ENCODE results near the gene ANXA11. TPM values are rescaled to one million over a fixed set of nuclear protein-coding genes. Genes with fewer than 3 reads are reported as not detected.
"Not testable (repeated sequence)": the region's sequence is repeated elsewhere in the genome, so short reads cannot be mapped to it uniquely, and the experiment has no call there.

The ANXA11 gene
- total RNA-seq, 1 experiment from 2014 or later, result 102 TPM

DNA sequence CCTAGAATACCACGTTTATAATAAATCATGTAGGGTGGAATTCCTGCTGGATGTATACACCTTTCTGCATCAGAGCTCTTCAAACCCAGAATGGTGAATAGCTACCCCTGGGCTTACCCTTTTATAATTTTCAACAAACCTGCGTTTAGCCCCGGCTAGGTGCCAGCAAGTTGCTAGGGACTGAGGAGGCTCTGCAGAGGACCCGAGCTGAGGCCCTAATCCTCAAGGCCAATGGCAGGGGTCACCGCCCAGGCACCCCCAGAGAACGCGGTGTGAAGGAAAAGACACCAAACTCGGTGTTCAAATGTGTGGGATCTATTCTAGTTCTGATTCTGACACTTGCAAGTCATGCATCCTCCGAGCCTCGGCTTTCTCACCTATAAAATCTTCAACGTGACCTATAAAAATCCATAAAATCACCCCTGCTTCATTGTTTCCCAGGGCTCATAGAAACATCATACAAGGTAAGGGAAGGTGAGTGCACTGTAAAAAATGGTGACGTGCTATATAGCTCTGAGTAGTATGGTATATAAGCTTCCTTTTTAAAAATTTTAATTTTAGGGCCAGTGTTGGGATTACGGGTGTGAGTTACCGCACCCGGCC is 2.5 kb upstream of the ANXA11 start:
- DNase-seq (ENCODE audit: low read depth), result no peak

DNA sequence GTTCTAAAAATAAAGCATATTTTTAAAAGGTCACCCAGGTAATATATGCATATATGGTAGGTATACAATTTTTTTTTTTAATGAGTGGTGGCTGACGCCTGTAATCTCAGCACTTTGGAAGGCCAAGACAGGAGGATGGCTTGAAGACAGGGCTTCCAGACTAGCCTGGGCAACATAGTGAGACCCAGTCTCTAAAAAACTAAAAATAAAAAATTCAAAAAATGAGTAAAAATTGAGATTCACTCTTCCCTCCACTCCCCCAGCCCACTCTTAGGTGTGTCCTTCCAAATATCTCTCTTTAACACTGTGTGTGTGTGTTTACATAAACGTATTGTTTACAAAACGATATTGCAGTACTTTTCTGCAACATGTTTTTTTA is 929 bp upstream of the ANXA11 start:
- no peak for DNase-seq (ENCODE audit: low read depth)

GRCh38 chr10:80204677-80205476 is 460 bp downstream of the ANXA11 start:
- peak; percentile 32 for DNase-seq (ENCODE audit: low read depth)

DNA sequence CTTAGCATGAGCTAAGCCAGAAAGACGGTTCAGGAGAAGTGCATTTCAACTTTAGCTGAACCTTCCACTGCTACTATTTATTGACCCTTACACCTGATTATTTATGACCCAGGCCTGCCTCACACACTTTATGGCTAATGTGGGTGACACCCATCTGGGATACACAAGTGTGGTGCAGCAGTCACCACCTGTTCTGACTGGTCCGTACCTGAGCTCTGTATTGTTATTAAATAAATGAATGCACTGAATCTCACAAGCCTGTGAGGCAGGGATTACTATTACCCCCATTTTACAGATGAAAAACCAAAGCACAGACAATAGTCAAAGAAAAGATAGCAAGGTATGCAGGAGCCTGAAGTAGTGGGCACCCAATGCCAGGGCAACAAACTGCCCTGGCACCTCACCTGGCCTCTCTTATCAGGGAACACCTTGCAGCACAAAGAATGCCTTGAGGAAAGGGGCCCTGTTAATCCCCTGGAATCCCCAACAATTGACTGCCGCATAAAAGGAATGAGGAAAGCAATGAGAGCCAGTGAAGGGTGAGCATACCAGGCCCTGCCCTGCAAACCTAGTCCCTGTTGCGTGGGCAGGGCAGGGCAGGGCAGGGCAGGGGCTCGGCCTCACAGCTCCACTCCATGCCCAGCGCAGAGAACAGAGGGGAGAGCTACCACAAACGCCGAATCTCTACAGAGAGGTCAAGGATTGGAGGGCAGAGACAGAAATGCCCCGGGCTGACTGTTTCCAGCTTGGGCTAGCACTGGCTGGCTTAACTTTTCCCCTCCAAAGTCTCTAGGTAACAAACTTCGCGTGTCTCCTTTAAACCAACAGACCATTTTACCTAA is 1.3 kb downstream of the ANXA11 start:
- peak; percentile 17 for DNase-seq (ENCODE audit: low read depth)

DNA sequence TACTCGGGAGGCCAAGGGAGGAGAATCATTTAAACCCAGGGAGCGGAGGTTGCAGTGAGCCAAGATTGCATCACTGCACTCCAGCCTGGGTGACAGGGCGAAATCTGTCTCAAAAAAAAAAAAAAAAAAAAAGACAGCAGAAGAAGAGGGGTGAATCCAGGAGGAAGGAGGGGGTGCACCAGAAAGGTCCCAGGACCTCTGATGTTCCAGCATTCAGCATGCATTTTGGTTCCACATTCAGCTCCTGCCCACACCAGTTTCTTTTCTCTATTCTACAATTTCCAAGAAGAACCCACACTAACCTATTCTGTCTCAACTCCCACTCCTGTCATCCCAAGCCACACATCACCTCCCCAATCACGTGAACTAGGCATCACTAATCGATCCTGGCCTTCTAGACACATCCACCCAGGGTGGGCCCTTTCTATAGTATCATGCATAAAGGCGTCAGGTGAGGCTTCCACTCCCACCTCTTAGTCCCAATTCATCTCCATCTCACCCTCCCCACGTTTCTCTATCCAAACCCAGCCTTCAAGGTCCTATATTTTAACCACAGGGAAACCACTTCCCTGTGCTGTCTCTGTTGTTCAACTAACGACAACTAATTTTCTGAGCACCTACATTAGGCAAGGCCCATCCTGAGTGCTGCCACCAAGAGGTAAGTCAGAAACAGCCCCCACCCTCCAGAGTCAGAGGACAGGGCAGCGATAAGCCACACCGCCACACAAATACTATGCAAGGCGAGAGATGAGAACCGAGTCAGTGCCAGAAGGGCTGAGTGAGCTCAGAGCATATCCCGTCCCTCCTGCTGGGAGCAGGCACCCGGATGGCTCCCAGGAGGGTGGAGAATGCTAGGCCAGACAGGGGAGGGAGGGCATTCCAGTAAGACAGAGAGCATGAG is 2.2 kb downstream of the ANXA11 start:
- DNase-seq (ENCODE audit: low read depth), result peak; percentile 81

- not testable (repeated sequence) for DNase-seq (ENCODE audit: low read depth)
These were observed 2.8 kb downstream of the ANXA11 start for GRCh38 chr10:80202530-80202929.

- DNase-seq (ENCODE audit: low read depth), result no peak
These were observed 3.7 kb downstream of the ANXA11 start for GRCh38 chr10:80201608-80202141.

DNA sequence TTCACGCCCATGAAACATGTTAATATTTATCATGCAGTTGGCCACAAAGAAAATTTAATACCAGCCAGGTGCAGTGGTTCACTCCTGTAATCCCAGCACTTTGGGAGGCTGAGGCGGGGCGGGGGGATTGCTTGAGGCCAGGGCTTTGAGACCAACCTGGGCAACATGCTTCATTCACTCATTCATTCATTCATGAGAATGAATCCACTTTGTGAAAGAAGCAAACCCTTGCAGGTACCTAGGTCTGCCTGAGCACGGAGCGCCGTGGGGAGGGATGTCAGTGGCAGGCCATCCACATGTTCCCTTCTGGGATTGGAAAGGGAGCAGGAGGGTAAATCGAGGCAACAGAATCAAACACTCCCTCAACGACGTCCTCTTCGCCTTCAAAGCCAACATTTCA is 4.7 kb downstream of the ANXA11 start:
- no peak for DNase-seq (ENCODE audit: low read depth)

DNA sequence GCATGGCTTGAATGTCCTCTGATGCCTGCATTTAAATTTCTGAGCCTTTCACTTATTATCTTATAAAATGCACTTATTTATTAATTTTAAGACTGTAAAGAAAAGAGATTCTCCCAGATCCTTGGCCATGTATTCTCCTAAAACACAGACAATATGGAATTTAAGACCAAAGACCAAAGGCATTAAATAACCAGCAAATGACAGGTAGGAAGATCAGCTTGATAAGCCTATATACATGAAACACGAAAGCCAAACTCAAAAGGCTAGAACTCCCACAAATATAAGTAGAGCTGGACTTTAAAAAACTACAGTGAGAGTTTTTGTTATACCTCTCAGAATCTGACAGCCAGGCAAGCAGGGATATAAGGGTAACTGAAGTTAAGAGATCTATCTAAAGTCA is 5.1 kb downstream of the ANXA11 start:
- no peak for DNase-seq (ENCODE audit: low read depth)

DNA sequence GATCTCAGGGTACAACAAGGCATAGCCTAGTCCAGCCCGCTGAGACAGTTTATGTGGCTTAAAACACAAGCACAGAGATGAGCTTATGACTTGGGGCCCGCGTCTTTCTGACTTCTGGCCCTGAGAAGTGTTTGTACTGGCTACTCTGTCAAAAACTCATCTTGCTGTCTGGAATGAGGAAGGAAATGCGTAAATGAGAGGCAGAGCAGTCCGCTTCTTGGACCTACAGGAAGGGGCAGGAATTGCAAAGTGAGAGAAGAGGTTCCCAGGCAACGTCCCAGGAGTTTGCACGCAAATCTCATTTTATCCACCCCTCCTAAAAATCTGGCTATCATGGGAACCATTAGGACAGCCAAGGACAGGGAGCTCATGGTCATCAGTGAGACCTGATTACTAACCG is 5.5 kb downstream of the ANXA11 start:
- no peak for DNase-seq (ENCODE audit: low read depth)

DNA sequence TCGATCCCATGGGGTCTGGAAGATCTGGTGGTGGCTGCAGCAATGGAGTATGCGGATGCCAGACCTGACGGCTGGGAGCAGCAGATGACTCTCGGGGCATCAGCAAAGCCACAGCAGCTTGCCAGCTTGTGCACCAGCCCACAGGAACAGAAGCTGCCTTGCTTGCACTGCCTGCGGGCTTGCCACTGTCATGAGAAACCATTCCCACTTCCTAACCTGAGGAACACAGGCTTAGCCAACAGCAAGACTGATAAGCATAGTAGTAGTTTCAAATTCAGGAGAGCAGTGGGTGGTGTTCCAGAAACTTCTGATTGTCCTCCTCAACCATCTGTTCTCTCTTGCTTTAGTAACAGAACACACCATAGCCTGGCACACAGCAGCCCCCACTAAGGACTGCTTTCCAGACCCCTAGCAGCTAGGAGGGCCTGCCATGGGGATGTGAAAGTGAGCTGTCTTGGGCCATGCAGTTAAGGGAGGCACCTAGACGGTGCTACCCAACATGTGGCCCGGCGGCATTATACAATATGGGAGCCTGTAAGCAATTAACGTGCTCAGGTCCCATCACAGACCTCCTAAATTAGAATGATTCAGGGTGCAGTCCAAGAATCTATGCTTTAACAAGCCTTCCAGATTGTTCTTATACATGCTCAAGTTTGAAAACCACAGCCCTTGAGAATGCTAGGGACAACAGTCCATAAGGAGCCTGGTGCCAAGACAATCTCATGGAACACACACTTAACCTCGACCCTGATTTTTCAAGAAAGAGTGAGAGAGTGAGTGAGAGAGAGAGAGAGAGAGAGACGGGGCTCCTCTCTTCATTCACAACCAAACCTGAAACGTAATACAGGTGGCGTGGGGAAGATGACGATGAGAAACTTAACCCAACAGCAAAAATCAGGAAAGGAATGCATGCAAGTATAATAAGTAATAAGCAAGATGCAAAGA is 7.1 kb downstream of the ANXA11 start:
- DNase-seq (ENCODE audit: low read depth), result no peak

GRCh38 chr10:80196950-80197315 is 8.4 kb downstream of the ANXA11 start:
- no peak for DNase-seq (ENCODE audit: low read depth)

DNA sequence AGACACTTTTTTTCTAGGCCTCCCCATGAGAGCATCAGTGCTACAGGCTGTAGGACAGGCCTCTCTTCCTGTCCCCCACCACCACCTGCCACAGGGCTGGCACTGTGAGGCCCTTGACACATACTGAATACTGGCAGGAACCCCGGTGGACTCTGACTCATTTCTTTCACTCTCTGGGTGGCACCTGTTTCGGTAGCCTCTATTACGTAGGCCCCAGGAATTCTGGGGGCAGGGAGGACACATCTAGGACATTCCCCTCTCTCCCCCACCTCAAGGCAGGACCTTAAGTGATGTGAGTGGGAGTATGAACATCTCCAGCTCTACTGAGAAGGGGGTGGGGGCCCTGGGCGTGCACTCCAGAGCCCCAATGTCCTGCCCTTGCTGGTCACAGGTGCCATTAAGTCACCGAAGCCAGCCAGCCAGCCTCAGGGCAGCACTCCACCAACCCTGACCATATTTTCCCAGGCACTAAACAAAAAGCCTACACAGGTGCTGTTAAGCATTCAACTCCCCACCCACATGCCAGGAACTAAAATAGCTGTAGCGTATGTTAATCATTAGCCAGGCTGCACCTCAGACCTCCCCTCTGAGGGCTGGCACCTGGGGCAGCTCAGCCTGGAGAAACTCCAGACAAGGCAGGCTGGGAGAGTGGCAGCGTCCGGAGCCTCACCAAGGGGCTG is 8.9 kb downstream of the ANXA11 start:
- peak; percentile 87 for DNase-seq (ENCODE audit: low read depth)

- no peak for DNase-seq (ENCODE audit: low read depth)
These were observed 10.2 kb downstream of the ANXA11 start for GRCh38 chr10:80195046-80195574.

DNA sequence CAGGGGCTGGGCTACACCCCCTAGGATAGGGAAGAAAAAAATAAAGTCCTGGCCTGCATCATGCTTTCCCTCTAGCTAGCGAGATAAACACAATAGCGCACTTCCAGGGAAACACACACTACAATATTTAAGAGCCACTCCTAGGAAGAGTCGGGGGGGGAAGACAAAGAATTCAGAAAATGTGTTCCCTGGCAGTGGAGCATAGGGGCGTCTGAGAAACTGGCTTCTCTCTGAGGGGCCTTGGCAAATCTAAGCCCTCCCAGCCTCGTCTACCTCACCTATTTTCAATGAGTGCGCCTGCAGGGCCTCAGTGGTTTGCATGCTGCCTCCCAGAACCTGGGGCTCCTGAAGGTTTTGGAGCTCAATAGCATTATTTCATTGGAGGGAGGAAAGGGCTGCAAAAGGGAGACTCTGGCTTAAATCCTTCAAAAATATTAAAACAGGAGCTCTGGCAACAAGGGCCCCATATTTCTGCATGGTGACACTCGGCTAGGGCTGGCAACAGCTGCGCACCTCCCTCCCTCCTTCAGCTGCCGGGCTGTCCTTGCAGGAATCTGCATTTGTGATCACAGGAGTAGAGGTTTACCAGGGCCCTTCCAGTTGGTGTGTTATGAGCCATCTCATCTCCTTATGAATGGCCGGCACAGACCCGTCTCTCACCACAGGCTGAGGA is 10.8 kb downstream of the ANXA11 start:
- no peak for DNase-seq (ENCODE audit: low read depth)

GRCh38 chr10:80192553-80192952 is 12.8 kb downstream of the ANXA11 start:
- DNase-seq (ENCODE audit: low read depth), result no peak

DNA sequence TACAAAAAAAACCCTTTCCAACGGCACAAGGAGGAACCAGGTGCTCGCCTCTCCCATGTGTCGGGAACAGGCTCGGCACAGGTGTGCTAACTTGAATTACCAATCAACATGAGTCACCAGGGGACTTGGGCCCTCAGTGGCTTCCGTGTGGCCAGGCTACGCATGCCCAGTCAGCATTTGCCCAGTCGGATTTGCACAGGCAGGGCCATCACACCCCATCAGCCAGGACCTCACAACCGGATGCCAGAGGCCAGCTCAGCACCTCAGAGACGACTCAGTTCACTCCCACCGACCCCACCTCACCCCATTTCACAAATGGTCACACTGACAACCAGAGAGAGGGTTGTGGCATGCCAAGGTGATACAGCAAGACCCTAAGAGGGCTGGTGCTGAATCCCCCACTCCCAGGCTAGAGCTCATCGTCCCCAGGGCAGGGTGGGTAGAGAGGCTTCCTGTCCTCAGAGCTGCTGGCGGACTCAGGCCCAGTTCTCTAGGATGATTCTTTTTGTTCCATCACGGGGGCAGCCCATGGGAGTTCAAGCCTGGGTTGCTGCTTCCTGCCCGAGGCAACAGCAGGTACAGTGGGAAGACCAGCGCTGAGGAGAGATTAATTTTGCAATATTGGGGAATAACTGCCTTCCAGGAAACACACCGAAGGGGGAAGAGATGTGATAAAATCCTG is 13.6 kb downstream of the ANXA11 start:
- no peak for DNase-seq (ENCODE audit: low read depth)

DNA sequence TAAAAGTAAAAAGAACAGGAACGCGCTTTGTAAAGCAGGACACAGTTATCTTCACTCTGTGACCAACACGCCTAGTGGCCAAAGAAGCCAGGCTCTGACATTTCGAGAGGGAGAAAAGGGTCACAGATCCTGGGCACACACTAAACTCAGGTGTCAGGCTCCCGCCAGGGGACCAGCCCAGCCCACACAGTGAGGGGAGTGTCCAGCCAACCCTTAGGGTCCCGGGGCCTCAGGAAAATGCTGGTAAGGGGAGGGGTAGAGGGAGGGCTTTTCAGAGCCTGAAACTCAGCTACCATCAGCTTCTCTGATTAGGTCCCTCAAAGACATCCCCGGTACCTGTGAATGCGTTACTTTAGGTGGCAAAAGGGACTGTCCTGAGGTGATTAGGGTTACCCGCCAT is 16.6 kb downstream of the ANXA11 start:
- no peak for DNase-seq (ENCODE audit: low read depth)
